Right lobe of liver (tissue), 4 donors: Measurements from ENCODE around the gene BANP.

ENCODE experiments used
- CTCF ChIP-seq, 4 donors: fragments of 200-600 bp in 3 of 4; fragments of 450-650 bp in 1 of 4; IDR thresholded peaks; one replicate each; pipeline versions ENCODE4 v1.5.1 to v1.8.0; 2016 to 2022; ENCODE audit warnings: antibody characterized with exemption in 4 of 4, mild to moderate bottlenecking in 2 of 4
- POLR2A ChIP-seq: fragments of 450-650 bp; IDR thresholded peaks from one replicate; pipeline ENCODE4 v1.6.1; 2017; ENCODE audit warnings: antibody characterized with exemption, mild to moderate bottlenecking
- donor health status: DM: no; HTN: no; CAD: no.
- donor health status: DM: no; HTN: no; CAD: no.
- donor health status: DM: no; HTN: yes; CAD: no.

GRCh38 chr16:87966064-87966645 is 14.9 kb downstream of the BANP start:
- TF ChIP-seq CTCF (IDR thresholded peaks at IDR 0.05) (no peak), POLR2A (no peak)
